Kidney (tissue), 14 donors: ENCODE results near the gene C16orf78. TPM values are rescaled to one million over a fixed set of nuclear protein-coding genes. Genes with fewer than 3 reads are reported as not detected.

Experiments used
- DNase-seq, 5 donors: peaks; one replicate each; pipeline ENCODE4 v3.0.0-alpha.2; 2013 to 2020
- FAIRE-seq: peaks from 2 replicates; lab custom pipeline; 2012; peaks lifted over from hg19 to GRCh38; lab: Jason Lieb, UNC
- H3K27ac ChIP-seq, 2 donors: one replicate each; pipeline ENCODE4 v1.7.0; 2013; ENCODE audit warnings: low read depth in 2 of 2, low read length in 2 of 2, inconsistent platforms in 1 of 2
- H3K27me3 ChIP-seq: one replicate; pipeline ENCODE4 v1.7.1; 2013; ENCODE audit warnings: low read length, inconsistent platforms; ENCODE audit not compliant: control insufficient read depth, insufficient read depth
- H3K36me3 ChIP-seq, 3 donors: one replicate each; pipeline versions ENCODE4 v1.7.0 to v1.7.1; 2013; ENCODE audit warnings: low read length in 3 of 3, control low read depth in 1 of 3, inconsistent platforms in 1 of 3; ENCODE audit not compliant: insufficient read depth in 3 of 3, control insufficient read depth in 2 of 3
- H3K4me1 ChIP-seq, 3 donors: one replicate each; pipeline versions ENCODE4 v1.7.0 to v1.7.1; 2013; ENCODE audit warnings: low read length in 3 of 3, inconsistent platforms in 1 of 3, low read depth in 1 of 3; ENCODE audit not compliant: control insufficient read depth in 2 of 3, insufficient read depth in 2 of 3
- H3K4me3 ChIP-seq, 3 donors: one replicate each; pipeline versions ENCODE4 v1.7.0 to v1.8.1; 2013; ENCODE audit warnings: low read length in 3 of 3, control low read depth in 1 of 3, inconsistent platforms in 1 of 3
- H3K9ac ChIP-seq, 3 donors: one replicate each; pipeline versions ENCODE4 v1.7.0 to v1.7.1; 2013; ENCODE audit warnings: low read length in 3 of 3, control low read depth in 1 of 3, inconsistent platforms in 1 of 3
- H3K9me3 ChIP-seq, 3 donors: one replicate each; pipeline versions ENCODE4 v1.7.0 to v1.7.1; 2013; ENCODE audit warnings: low read length in 3 of 3, control low read depth in 1 of 3, inconsistent platforms in 1 of 3; ENCODE audit not compliant: control insufficient read depth in 2 of 3, insufficient read depth in 1 of 3
- intact Hi-C: fragments of 100-400 bp; cut with DNase I; formaldehyde crosslinking; loops from one replicate; pipeline ENCODE4 v1.11.1; 2022
- polyA plus RNA-seq: library from polyadenylated mRNA; stranded (reverse); fragments of 350-450 nt; fragmentation: Illumina TruSeq; extraction: RNeasy Lipid Tissue Mini Kit (QIAGEN cat#74804); gene quantifications from one replicate; pipeline ENCODE4 v1.2.3, GENCODE V29; 2014; ENCODE audit warnings: low read depth, low replicate concordance; ENCODE audit not compliant: insufficient read depth
- total RNA-seq: library from RNA; stranded (reverse); fragmentation: NEBNext Ultra II Directional; extraction: Animal tissue kit (Norgen Biotek cat#: 25700); gene quantifications from one replicate; pipeline ENCODE4 v1.2.1, GENCODE V29; 2021
- TF ChIP-seq, protein P1 (sequence below): IDR thresholded peaks from 3 replicates; pipeline ENCODE4 v1.5.1; 2012; ENCODE audit warnings: mild to moderate bottlenecking, moderate library complexity, borderline replicate concordance; ENCODE audit not compliant: insufficient read depth; ENCODE audit errors: extremely low read depth
- donor health status: control.
- donor health status: control.
- donor health status: control.
- donor health status: control.
- donor health status: control.
- donor health status: DM: yes; HTN: yes; CAD: no.
- donor health status: Normal renal cell carcinoma (clear cell type).

The C16orf78 gene
- total and polyA plus RNA-seq, 2 donors from 2014 or later = not detected

- TF ChIP-seq, protein P1, sequence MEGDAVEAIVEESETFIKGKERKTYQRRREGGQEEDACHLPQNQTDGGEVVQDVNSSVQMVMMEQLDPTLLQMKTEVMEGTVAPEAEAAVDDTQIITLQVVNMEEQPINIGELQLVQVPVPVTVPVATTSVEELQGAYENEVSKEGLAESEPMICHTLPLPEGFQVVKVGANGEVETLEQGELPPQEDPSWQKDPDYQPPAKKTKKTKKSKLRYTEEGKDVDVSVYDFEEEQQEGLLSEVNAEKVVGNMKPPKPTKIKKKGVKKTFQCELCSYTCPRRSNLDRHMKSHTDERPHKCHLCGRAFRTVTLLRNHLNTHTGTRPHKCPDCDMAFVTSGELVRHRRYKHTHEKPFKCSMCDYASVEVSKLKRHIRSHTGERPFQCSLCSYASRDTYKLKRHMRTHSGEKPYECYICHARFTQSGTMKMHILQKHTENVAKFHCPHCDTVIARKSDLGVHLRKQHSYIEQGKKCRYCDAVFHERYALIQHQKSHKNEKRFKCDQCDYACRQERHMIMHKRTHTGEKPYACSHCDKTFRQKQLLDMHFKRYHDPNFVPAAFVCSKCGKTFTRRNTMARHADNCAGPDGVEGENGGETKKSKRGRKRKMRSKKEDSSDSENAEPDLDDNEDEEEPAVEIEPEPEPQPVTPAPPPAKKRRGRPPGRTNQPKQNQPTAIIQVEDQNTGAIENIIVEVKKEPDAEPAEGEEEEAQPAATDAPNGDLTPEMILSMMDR = no peak
- H3K36me3 ChIP-seq = peaks cover 0 to 2% (median 0%) of the 10 kb centered on the region in 3 donors
- FAIRE-seq = no peak
- H3K9me3 ChIP-seq = peaks cover 0 to 2% (median 0%) of the 10 kb centered on the region in 3 donors
- no peak overlapping the region for H3K27ac ChIP-seq
- peak in 1 of 5 donors; percentile 16 for DNase-seq
- no peaks in the 10 kb centered on the region for H3K4me1 ChIP-seq
- H3K27me3 ChIP-seq = peaks cover 4% of the 10 kb centered on the region
- intact Hi-C loops = no loop called here
- no peak overlapping the region for H3K9ac ChIP-seq
- H3K4me3 ChIP-seq = no peak overlapping the region
Measured at GRCh38 chr16:49348408-49349176, 25.0 kb upstream of the C16orf78 start.

DNA sequence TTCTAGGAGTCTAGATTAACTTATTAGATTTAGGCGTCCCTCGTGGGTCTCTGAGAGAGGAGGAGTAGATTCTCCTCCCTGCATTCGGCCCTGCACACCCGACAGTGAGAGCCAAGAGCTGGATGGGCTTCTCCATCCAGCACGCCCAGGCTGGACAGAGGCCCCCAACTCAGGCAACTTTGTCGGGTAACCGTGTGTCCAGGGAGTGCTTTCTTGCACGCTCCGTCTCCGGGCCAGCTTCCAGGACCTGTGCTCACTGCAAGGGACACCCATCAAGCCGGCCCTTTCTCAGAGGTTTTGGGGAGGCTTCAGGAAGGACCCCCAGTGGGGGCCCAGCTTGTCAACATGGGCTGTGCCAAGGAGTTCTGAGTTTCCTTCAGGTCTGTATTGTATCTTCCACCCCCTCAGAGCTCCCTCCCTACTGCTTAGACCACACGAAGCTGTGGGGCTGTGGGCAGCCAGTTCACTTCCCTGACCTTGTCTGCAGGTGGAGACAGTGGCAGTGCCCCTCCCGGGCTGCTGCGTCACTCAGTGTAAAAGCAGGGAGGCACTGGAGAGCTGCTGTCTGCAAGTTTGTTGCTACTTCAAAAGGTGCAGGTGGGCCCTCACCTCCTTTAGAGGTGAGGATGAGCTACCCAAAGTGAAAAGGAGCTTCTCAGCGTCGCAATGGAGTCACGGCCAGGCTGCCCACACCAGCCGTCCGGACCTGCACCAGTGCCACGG lies 24.0 kb upstream of the C16orf78 start:
- Histone ChIP-seq H3K4me1 (no peaks in the 10 kb centered on the region), H3K4me3 (no peak overlapping the region), H3K27ac (no peak overlapping the region), H3K27me3 (peaks cover 4% of the 10 kb centered on the region), H3K9me3 (peaks cover 0 to 2% (median 0%) of the 10 kb centered on the region in 3 donors), H3K36me3 (peaks cover 0 to 2% (median 0%) of the 10 kb centered on the region in 3 donors), H3K9ac (no peak overlapping the region)
- FAIRE-seq (no peak), DNase-seq (peak in 1 of 5 donors; percentile 65)
- TF ChIP-seq, protein P1 = no peak
- intact Hi-C loops = loop anchor here (10.0 kb wide), 1 partner anchor 665 kb away; no protein-coding TSS in a partner anchor

DNA sequence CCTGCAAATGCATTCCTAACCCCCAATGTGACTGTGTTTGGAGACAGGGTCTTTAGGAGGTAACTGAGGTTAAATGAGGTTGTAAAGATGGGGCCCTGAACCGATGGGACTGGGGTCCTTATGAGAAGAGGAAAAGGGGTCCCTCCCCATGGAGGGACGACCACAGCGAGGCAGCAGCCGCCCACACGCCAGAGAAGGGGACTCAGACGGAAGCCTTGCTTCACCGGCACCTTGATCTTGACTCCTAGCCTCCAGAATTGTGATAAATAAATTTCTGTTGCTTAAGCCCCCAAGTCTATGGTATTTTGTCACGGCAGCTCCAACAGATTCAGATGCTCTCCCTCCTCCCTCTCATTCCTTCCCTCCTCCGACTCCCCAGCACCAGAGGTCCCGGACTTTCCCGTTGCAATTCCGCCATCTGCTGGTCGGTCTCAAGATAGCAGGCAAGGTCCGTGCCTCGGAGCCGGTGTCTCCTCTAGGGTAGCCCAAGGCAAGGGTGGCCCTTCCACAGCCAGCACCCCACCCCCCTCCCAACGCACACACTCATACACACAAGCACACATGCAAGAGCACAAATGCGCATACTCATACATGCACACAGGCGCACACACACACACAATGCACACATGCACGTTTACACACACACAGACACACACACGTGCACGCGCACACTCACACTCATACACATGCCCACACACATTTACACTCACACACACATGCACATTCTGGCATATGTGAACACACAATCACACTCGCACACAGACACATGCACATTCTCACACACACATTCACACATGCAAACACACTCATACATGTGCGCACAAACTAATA lies 23.1 kb upstream of the C16orf78 start:
- peaks cover 0 to 2% (median 0%) of the 10 kb centered on the region in 3 donors for H3K9me3 ChIP-seq
- no peak overlapping the region for H3K9ac ChIP-seq
- H3K36me3 ChIP-seq = peaks cover 0 to 2% (median 0%) of the 10 kb centered on the region in 3 donors
- H3K27me3 ChIP-seq = peaks cover 4% of the 10 kb centered on the region
- intact Hi-C loops = loop anchor here (10.0 kb wide), 1 partner anchor 666 kb away; no protein-coding TSS in a partner anchor
- TF ChIP-seq, protein P1 = peak; percentile 80
- DNase-seq (peak; percentile 48 to 70 (median 62)), FAIRE-seq (no peak)
- no peaks in the 10 kb centered on the region for H3K4me1 ChIP-seq
- no peak overlapping the region for H3K27ac ChIP-seq
- no peak overlapping the region for H3K4me3 ChIP-seq
